HG02840 (cell line): ENCODE data around the gene KIF16B.
"Not testable (repeated sequence)": the region's sequence is repeated elsewhere in the genome, so short reads cannot be mapped to it uniquely, and the experiment has no call there.

Experiments used
- ATAC-seq: cut with Tn5 transposase; IDR thresholded peaks from one replicate; pipeline ENCODE4 v1.9.1; 2021; ENCODE audit warnings: mild to moderate bottlenecking, moderate library complexity, moderate number of reproducible peaks; ENCODE audit not compliant: unreplicated experiment, low FRiP score

The KIF16B gene

DNA sequence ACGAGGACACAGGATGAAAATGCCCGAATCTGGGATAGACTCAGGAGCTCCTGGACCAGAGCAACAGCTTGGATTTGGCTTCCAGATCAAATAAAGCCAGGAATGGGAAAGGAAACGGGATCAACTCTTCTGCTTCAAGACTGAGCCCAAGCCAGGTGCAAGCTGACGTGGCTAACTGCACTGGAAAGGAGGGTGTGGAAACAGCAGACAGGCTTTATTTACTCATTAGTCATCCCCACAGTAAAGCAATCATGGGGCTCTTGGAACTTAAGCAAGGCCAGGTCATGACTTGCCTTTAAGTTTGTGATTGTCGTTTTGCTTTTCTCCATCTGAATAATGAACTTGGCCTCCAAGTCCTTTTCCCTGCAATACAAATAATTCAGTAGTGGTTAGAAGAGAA is 45.2 kb downstream of the KIF16B start:
- no peak for ATAC-seq

- ATAC-seq, result no peak
These were observed 45.8 kb downstream of the KIF16B start for GRCh38 chr20:16527438-16527837.

DNA sequence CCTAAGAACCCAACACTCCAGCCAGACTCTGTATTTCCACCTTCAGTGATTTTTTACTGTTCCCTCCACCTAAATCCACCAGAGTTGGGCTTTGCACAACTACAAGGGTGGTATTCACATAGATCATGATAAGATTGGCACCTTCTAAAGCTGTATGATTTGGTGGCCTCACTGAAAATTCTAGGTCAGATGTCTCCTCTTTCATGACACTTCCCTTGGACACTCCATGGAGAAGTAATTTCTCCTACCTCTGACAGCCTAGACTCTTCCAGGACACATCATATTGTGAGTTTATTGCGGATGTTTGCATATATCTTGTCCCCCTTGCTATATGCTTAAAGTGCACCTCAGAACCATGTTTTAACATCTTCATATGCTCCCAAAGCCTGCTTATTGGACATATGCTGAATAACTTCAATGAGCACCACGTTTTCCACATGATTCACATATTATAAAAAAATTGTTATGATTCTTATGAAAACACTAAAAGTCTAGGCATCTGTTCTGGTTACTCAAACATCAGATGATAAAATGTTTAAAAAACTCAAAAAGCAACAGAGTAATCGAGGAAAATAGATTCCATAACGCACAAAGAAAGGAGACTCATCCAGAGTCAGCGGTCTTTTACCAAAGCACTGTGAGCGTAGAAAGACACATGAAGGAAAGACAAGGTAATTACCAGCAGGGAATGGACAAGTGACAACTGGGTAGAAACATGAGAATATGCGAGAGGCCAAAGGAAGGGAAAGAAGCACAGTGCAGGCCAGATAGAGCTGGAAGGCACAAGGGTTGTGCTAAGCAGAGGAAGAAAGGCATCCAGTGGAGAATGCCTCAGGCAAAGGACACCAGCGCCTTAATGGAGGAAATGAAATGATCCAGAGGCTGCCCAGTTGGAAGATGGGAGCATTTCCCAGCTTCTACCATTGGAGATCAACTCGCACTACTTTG is 46.5 kb downstream of the KIF16B start:
- ATAC-seq, result no peak

DNA sequence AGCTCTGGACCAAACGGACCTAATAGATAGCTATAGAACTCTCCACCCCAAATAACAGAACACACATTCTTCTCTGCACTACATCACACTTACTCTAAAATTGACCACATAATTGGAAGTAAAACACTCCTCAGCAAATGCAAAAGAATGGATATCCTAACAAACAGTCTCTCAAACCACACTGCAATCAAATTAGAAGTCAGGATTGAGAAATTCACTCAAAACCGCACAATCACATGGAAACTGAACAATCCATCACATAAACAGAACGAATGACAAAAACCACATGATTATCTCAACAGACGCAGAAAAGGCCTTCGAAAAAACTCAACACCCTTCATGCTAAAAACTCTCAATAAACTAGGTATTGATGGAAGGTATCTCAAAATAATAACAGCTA is 50.6 kb downstream of the KIF16B start:
- not testable (repeated sequence) for ATAC-seq

DNA sequence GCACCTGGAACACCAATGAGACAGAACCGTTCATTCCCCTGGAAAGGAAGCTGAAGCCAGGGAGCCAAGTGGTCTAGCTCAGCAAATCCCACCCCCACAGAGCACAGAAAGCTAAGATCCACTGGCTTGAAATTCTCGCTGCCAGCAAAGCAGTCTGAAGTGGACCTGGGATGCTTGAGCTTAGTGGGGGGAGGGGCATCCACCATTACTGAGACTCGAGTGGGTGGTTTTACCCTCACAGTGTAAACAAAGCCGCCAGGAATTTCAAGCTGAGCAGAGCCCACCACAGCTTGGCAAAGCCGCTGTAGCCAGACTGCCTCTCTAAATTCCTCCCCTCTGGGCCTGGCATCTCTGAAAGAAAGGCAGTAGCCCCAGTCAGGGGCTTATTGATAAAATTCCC is 53.1 kb downstream of the KIF16B start:
- no peak for ATAC-seq

DNA sequence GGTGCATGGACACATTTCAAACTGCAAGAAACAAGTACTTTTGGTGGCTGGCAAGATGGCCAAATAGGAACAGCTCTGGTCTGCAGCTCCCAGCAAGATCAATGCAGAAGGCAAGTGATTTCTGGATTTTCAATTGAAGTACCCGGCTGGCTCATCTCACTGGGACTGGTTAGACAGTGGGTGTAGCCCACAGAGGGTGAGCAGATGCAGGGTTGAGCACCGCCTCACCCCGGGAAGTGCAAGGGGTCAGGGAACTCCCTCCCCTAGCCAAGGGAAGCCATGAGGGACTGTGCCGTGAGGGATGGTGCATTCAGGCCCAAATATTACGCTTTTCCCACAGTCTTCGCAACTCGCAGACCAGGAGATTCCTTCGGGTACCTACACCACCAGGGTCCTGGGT is 53.6 kb downstream of the KIF16B start:
- ATAC-seq, result not testable (repeated sequence)

- ATAC-seq, result no peak
These were observed 54.5 kb downstream of the KIF16B start for GRCh38 chr20:16518784-16519084.

GRCh38 chr20:16517946-16518783 is 55.1 kb downstream of the KIF16B start:
- no peak for ATAC-seq

DNA sequence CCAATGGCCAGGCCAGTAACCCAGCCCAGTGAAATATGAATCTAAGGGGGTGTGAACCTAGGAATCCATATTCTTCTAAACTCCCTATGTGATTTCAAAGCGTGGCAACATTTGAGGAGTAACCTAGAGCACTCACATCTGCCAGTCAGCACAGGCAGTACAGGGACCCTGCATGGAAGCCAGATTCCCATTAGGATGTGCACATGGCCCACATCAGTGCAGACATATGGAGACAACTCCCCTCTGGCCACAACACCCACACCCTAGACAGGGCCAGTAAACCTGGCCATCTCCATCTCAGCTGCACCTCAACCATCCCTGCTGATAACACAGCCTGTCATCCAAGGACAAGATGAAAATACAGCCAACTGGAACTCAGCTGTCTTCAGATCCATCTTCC is 56.5 kb downstream of the KIF16B start:
- ATAC-seq, result no peak

DNA sequence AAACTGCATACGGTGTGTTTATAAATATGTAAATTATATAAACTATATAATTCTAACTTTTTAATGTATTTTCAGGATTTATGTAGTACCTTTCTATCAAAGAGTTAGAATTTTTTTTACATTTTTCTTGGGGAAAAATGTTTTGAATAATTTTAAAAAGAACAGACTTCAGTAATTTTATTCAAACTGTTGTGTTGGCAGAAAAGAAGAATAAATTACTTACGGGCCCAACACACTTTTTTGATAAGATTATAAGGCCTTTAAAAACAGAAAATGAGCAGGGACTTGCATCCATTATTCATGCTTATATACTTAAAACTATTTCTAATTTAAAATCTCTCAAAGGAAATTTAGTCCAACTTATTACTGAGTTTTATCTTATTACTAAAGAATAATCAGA is 58.2 kb downstream of the KIF16B start:
- no peak for ATAC-seq

DNA sequence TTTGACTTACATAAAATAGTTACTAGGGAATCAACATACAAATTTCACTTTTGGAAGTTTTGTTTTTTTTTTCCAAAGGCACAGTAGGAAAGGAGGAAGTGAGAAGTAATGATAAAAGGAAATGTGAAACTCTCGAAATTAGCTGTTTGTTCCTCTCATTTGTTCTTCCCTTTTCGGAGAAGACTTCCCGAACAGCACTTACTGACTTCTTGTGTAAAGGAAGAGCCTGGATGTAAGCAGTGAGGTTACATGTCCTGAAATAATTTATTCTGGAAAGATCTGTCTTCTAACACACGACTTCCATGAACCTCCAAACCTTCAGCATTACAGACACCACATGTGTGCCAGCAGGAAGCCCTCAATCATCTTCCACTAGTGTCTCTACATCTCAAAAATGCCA is 59.1 kb downstream of the KIF16B start:
- ATAC-seq, result no peak

DNA sequence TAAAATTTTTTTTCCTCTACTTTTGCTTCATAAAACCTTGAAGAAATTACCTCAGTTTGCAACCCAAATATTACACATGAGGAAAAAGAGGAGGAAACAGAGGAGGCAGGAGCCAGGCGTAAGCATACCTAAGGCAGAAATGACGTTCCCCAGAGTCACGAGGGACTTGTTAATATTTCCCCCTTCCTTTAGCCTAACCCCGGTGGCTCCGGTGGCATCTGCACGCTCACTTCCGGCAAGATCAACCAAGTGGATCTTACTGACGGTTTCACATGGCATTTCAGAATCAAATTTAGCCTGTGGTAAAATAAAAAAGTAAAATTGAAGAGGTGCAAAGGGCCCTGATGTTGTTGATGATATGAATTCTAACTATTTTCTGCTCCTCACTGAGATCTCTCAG is 67.4 kb downstream of the KIF16B start:
- ATAC-seq, result no peak

DNA sequence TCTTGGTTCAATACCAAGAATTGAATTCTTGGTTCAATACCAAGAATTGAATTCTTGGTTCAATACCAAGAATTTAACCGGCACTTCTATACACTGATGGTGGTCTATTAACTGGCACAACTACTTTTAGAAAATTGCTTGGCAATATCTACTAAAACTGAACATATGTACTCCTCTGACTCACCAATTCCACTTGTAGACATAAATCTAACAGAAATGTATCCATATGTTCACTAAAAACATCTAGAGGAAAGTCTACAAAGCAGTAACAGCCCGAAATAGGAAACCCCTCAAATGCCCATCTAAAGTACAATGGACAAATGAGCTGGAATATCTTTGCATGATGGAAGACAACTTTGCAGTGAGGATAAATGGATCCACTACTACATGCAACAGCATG is 71.9 kb downstream of the KIF16B start:
- no peak for ATAC-seq

GRCh38 chr20:16500197-16500596 is 73.1 kb downstream of the KIF16B start:
- ATAC-seq, result no peak

DNA sequence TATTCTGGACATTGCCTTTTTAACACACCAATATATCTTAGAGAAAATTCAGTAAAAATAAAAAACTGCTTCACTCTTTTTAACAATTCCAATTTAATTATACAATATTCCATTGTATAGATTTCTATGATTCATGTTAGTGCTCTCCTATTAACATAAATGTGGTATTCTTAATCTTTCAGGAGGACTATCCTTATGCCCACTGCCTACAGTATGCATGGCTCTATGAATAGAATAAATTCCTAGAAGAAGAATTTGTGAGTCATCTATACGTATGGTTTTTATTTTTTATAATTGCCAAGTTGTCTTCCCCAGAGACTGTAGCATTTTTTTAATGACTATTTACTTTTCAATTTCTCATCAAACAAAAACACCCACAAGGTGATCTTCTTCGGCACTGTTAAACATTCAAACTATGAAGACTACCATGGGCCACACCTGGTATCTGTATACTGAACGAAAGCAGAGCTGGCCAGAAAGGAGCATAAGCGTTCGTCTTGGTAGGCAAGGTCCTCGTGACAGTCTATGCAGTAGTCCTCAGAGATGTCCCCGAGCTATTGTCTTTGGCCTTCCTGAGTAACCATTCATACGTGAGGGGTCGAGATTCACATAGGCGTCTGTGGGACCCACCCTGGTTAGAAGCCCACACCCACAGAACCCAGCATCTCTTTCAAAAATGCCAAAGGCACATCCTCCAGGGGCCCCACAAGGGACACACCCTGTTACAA is 74.6 kb downstream of the KIF16B start:
- ATAC-seq, result no peak

- no peak for ATAC-seq
These were observed 75.4 kb downstream of the KIF16B start for GRCh38 chr20:16497896-16498295.

DNA sequence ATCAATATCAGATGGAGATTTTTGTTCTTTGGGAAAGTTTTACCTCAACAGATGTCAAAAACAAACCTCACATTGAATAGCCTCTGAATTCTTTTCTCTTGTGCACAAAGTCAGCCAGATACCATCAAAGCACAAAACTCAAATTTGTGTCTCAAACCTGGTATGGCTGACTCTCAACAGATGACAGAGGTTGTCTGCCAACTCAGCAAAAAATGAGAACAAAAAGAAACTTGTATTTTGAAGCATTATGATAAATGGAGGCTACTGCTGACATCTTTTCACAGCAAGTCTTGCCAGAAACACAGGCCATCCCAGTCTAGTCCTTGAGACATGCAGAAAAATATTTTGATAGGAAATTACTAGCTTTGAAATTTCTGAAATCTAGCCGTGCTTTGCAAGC is 79.8 kb downstream of the KIF16B start:
- ATAC-seq, result no peak

DNA sequence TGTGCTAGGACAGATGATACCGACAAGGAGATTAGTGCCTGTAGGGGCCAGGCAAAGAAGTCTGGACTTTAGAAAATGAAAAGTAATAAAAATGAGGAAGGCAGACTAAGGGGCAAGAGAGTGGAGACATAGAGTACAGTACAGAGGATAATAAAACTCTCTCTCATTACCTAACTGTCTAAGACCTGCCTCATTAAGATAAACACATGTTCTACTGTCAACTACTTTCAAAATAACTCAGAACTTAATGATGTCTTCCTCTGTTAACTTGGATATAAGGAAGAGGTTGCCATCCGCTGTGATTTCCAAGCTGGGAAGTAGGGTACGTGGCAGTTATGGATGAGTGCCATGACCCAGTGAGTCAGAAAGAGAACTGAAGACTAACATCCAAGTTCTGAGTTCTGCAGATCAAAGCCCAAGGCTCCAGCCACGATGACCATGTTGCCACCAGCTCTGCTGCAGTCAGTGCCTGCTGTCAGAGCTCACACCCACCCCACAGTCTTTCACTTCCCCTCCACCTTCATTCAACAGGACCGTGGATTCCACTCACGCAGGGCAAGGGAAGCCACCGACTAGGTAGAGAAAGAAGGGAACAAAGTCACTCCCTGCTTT is 81.8 kb downstream of the KIF16B start:
- ATAC-seq, result no peak

DNA sequence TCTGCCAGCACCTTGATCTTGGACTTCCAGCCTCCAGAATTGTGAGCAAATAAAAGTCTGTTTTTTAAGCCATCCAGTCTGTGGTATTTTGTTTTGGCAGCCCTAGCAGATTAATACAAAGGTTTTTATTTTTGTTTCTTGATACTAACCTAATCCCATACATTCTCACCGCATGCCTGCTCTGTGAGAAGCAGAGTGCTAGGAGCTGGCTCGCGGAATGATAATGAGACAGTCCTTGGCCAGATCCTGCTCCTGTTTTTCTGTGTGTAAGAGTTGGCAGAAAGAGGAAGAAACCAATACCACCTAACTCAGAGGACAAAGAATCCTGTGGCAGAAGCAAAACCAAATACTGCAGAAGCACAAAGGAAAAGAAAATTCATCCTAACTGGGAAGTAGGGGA is 82.6 kb downstream of the KIF16B start:
- no peak for ATAC-seq

DNA sequence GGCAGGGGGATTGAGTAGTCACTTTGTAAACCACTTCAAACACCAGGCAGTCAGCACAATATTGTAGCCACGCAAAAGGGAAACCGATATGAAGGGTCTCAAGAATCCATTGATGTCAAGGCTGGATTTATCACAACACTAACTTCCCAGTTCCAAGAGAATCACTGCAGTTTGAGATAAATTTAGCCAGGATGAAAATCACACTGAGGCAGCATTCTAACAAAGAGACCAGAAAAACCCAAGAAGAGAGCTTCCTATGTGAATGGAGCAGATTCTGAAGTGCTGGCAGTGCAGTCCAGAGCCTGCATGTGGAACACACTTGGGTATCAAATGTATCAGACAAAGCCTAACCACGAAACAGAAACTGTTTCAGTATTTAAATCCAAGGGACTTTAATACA is 84.6 kb downstream of the KIF16B start:
- ATAC-seq, result no peak

DNA sequence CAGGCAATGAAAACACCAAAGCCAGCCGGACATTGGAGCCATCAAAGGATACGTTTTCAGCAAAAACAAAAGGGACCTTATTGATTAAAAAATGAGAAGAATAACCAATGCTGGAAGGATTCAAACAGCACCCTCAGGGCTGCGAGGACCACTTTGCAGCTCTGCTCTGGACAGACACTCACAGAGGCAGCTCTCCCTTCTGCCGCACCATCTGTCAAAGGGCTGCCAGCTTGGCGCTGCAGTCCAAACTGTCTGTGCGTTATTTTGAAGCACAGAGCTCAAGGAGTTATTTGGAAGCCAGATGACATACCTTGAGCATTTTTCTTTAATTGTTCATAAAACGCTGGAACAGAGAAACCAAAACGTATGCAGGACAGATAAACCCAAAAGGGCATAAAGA is 85.2 kb downstream of the KIF16B start:
- ATAC-seq, result no peak
